ENCODE results near the gene ASTN2.

ASTN2 gene

GRCh38 chr9:116549786-116550660 is 864.8 kb downstream of the ASTN2 start:
- DNase-seq (ENCODE audit: extremely low read depth, insufficient read length), result no peak
- no peak for TF ChIP-seq CTCF (IDR thresholded peaks at IDR 0.05; ENCODE audit: insufficient read depth, low read length, poor library complexity, severe bottlenecking)
- H3K36me3 ChIP-seq (ENCODE audit: control insufficient read depth, insufficient read depth, low read length), result no peaks in the 10 kb centered on the region
- no peak overlapping the region for H3K4me3 ChIP-seq (replicated peaks; ENCODE audit: low read depth, low read length)
- no peaks in the 10 kb centered on the region for H3K27me3 ChIP-seq (replicated peaks; ENCODE audit: control insufficient read depth, insufficient read depth, low read length)

- no peak for DNase-seq (ENCODE audit: extremely low read depth, insufficient read length)
- H3K4me3 ChIP-seq (replicated peaks; ENCODE audit: low read depth, low read length), result no peak overlapping the region
- H3K36me3 ChIP-seq (ENCODE audit: control insufficient read depth, insufficient read depth, low read length), result no peaks in the 10 kb centered on the region
- TF ChIP-seq CTCF (IDR thresholded peaks at IDR 0.05; ENCODE audit: insufficient read depth, low read length, poor library complexity, severe bottlenecking), result no peak
- no peaks in the 10 kb centered on the region for H3K27me3 ChIP-seq (replicated peaks; ENCODE audit: control insufficient read depth, insufficient read depth, low read length)
Observed at GRCh38 chr9:116549061-116549664, 865.7 kb downstream of the ASTN2 start.

- Histone ChIP-seq H3K36me3 (ENCODE audit: control insufficient read depth, insufficient read depth, low read length) (no peaks in the 10 kb centered on the region), H3K27me3 (replicated peaks; ENCODE audit: control insufficient read depth, insufficient read depth, low read length) (no peaks in the 10 kb centered on the region), H3K4me3 (replicated peaks; ENCODE audit: low read depth, low read length) (no peak overlapping the region)
- DNase-seq (ENCODE audit: extremely low read depth, insufficient read length), result no peak
- no peak for TF ChIP-seq CTCF (IDR thresholded peaks at IDR 0.05; ENCODE audit: insufficient read depth, low read length, poor library complexity, severe bottlenecking)
Observed at GRCh38 chr9:116547729-116548426, 867.0 kb downstream of the ASTN2 start.

- no peak overlapping the region for H3K4me3 ChIP-seq (replicated peaks; ENCODE audit: low read depth, low read length)
- H3K27me3 ChIP-seq (replicated peaks; ENCODE audit: control insufficient read depth, insufficient read depth, low read length), result no peaks in the 10 kb centered on the region
- H3K36me3 ChIP-seq (ENCODE audit: control insufficient read depth, insufficient read depth, low read length), result no peaks in the 10 kb centered on the region
- no peak for TF ChIP-seq CTCF (IDR thresholded peaks at IDR 0.05; ENCODE audit: insufficient read depth, low read length, poor library complexity, severe bottlenecking)
- DNase-seq (ENCODE audit: extremely low read depth, insufficient read length), result no peak
Observed at GRCh38 chr9:116546711-116547581, 867.9 kb downstream of the ASTN2 start.

DNA sequence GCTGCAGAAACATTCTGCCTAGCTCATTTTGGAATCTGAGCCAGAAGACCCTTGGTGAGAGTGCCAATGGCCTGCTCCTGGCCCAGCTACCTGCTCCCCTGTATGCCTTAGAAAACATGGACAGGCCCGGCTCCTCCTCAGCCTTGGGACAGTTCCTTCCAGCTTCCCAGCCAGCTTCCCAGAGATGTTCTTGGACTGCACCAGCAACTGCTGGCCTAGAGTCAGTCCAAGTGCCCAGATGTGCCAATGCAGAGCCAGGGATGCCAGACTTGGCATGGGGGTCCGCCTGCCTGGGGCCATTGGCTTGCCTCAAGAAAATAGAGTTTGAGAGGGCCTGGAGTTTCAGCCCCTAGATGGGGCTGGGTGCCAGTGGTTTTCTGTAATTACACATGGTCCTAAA is 870.0 kb downstream of the ASTN2 start:
- no peaks in the 10 kb centered on the region for H3K36me3 ChIP-seq (ENCODE audit: control insufficient read depth, insufficient read depth, low read length)
- H3K4me3 ChIP-seq (replicated peaks; ENCODE audit: low read depth, low read length), result no peak overlapping the region
- H3K27me3 ChIP-seq (replicated peaks; ENCODE audit: control insufficient read depth, insufficient read depth, low read length), result no peaks in the 10 kb centered on the region
- no peak for TF ChIP-seq CTCF (IDR thresholded peaks at IDR 0.05; ENCODE audit: insufficient read depth, low read length, poor library complexity, severe bottlenecking)
- no peak for DNase-seq (ENCODE audit: extremely low read depth, insufficient read length)

Data from GM06990 (cell line).